ENCODE data around the gene TGIF2.

GRCh38 chr20:36526521-36527011, 46.8 kb upstream of the TGIF2 start:
- TF ChIP-seq CTCF (conservative IDR thresholded peaks at IDR 0.05; ENCODE audit: low read depth, low read length) = no peak
- TF ChIP-seq SMC3 (IDR thresholded peaks at IDR 0.05; ENCODE audit: low read depth, low read length) = no peak
- TF ChIP-seq RAD21 (IDR thresholded peaks at IDR 0.05; ENCODE audit: low read length) = no peak
- TF ChIP-seq MAFK (IDR thresholded peaks at IDR 0.05; ENCODE audit: low read depth, low read length) = no peak
- no peak for TF ChIP-seq RCOR1 (IDR thresholded peaks at IDR 0.05; ENCODE audit: insufficient replicate concordance, low read length)
- TF ChIP-seq POLR2A (IDR thresholded peaks at IDR 0.05; ENCODE audit: low read depth, low read length) = no peak
- TF ChIP-seq BHLHE40 (IDR thresholded peaks at IDR 0.05; ENCODE audit: low read depth, low read length) = no peak
- TF ChIP-seq USF2 (IDR thresholded peaks at IDR 0.05; ENCODE audit: low read depth, low read length) = no peak
- TF ChIP-seq CEBPB (IDR thresholded peaks at IDR 0.05; ENCODE audit: low read depth, low read length) = no peak
- no peak for TF ChIP-seq MAZ (IDR thresholded peaks at IDR 0.05; ENCODE audit: borderline replicate concordance, low read depth, low read length)
- no peak for TF ChIP-seq RFX5 (IDR thresholded peaks at IDR 0.05; ENCODE audit: low read depth, low read length)
- no peak for TF ChIP-seq NFE2L2 (IDR thresholded peaks at IDR 0.05; ENCODE audit: low read depth, low read length)
- TF ChIP-seq ELK1 (IDR thresholded peaks at IDR 0.05; ENCODE audit: borderline replicate concordance, low read depth, low read length) = no peak

All from IMR-90 (cell line).